HG03066 (cell line): ENCODE results near the gene DCLRE1C.
"Not testable (repeated sequence)": the region's sequence is repeated elsewhere in the genome, so short reads cannot be mapped to it uniquely, and the experiment has no call there.

Experiments used
- ATAC-seq: cut with Tn5 transposase; IDR thresholded peaks from one replicate; pipeline ENCODE4 v1.9.1; 2021; ENCODE audit warnings: low read depth; ENCODE audit not compliant: unreplicated experiment

DCLRE1C gene

GRCh38 chr10:14947268-14947667 lies 6.6 kb downstream of the DCLRE1C start:
- no peak for ATAC-seq

GRCh38 chr10:14945108-14945507 lies 8.8 kb downstream of the DCLRE1C start:
- no peak for ATAC-seq

- ATAC-seq: not testable (repeated sequence)
Measured at GRCh38 chr10:14942950-14943338, 11.0 kb downstream of the DCLRE1C start.

GRCh38 chr10:14942147-14942949 lies 11.5 kb downstream of the DCLRE1C start:
- peak; percentile 92 for ATAC-seq

- not testable (repeated sequence) for ATAC-seq
Measured at GRCh38 chr10:14938971-14939370, 14.9 kb downstream of the DCLRE1C start.

- ATAC-seq: no peak
Measured at GRCh38 chr10:14936584-14936983, 17.3 kb downstream of the DCLRE1C start.

- no peak for ATAC-seq
Measured at GRCh38 chr10:14930610-14931009, 23.3 kb downstream of the DCLRE1C start.

GRCh38 chr10:14926722-14927416 lies 27.0 kb downstream of the DCLRE1C start:
- peak; percentile 99 for ATAC-seq

GRCh38 chr10:14926061-14926470 lies 27.8 kb downstream of the DCLRE1C start:
- ATAC-seq: peak; percentile 5

- ATAC-seq: no peak
Measured at GRCh38 chr10:14925268-14925667, 28.6 kb downstream of the DCLRE1C start.

- ATAC-seq: no peak
Measured at GRCh38 chr10:14924013-14924412, 29.9 kb downstream of the DCLRE1C start.

GRCh38 chr10:14918964-14919363 lies 34.9 kb downstream of the DCLRE1C start:
- ATAC-seq: no peak

GRCh38 chr10:14917827-14918226 lies 36.1 kb downstream of the DCLRE1C start:
- ATAC-seq: no peak

- no peak for ATAC-seq
Measured at GRCh38 chr10:14916600-14916999, 37.3 kb downstream of the DCLRE1C start.

- no peak for ATAC-seq
Measured at GRCh38 chr10:14911801-14912200, 42.1 kb downstream of the DCLRE1C start.

- ATAC-seq: no peak
Measured at GRCh38 chr10:14910953-14911352, 42.9 kb downstream of the DCLRE1C start.

- ATAC-seq: no peak
Measured at GRCh38 chr10:14909101-14909500, 44.8 kb downstream of the DCLRE1C start.

- ATAC-seq: not testable (repeated sequence)
Measured at GRCh38 chr10:14907591-14907990, 46.3 kb downstream of the DCLRE1C start.

- ATAC-seq: no peak
Measured at GRCh38 chr10:14906765-14907164, 47.1 kb downstream of the DCLRE1C start.

- no peak for ATAC-seq
Measured at GRCh38 chr10:14905890-14906289, 48.0 kb downstream of the DCLRE1C start.

- ATAC-seq: no peak
Measured at GRCh38 chr10:14904864-14905263, 49.0 kb downstream of the DCLRE1C start.

- ATAC-seq: no peak
Measured at GRCh38 chr10:14904316-14904732, 49.6 kb downstream of the DCLRE1C start.
